Skeletal muscle tissue (tissue), 4 donors: Measurements from ENCODE around the gene MPDU1. TPM values are rescaled to one million over a fixed set of nuclear protein-coding genes. Genes with fewer than 3 reads are reported as not detected.
"Not testable (repeated sequence)": the region's sequence is repeated elsewhere in the genome, so short reads cannot be mapped to it uniquely, and the experiment has no call there.

ENCODE experiments used
- H3K27ac ChIP-seq: one replicate; pipeline ENCODE4 v1.7.0; 2013; ENCODE audit warnings: mild to moderate bottlenecking, low read depth, low read length, inconsistent platforms
- H3K27me3 ChIP-seq, 3 donors: one replicate each; pipeline ENCODE4 v1.7.0; 2013; ENCODE audit warnings: low read length in 3 of 3; ENCODE audit not compliant: control insufficient read depth in 3 of 3, insufficient read depth in 3 of 3
- H3K36me3 ChIP-seq, 3 donors: one replicate each; pipeline ENCODE4 v1.7.0; 2013; ENCODE audit warnings: low read length in 3 of 3; ENCODE audit not compliant: control insufficient read depth in 3 of 3, insufficient read depth in 3 of 3
- H3K4me1 ChIP-seq, 3 donors: one replicate each; pipeline ENCODE4 v1.7.0; 2013; ENCODE audit warnings: low read length in 3 of 3, mild to moderate bottlenecking in 3 of 3; ENCODE audit not compliant: control insufficient read depth in 3 of 3, insufficient read depth in 3 of 3
- H3K4me3 ChIP-seq, 3 donors: one replicate each; pipeline ENCODE4 v1.7.0; 2013; ENCODE audit warnings: low read length in 3 of 3
- H3K9ac ChIP-seq, 3 donors: one replicate each; pipeline ENCODE4 v1.7.0; 2013; ENCODE audit warnings: low read length in 3 of 3, mild to moderate bottlenecking in 3 of 3, moderate library complexity in 2 of 3, low read depth in 1 of 3
- H3K9me3 ChIP-seq, 3 donors: one replicate each; pipeline ENCODE4 v1.7.0; 2013; ENCODE audit warnings: low read length in 3 of 3; ENCODE audit not compliant: control insufficient read depth in 3 of 3
- total RNA-seq: library from RNA; depleted of rRNA; stranded (reverse); fragments of >200 nt; gene quantifications from one replicate; pipeline ENCODE4 v1.2.3, GENCODE V29; 2014
- donor health status: Osteomylitis.

Gene MPDU1
- total RNA-seq, 1 donor from 2014 or later, result 26.1 TPM

DNA sequence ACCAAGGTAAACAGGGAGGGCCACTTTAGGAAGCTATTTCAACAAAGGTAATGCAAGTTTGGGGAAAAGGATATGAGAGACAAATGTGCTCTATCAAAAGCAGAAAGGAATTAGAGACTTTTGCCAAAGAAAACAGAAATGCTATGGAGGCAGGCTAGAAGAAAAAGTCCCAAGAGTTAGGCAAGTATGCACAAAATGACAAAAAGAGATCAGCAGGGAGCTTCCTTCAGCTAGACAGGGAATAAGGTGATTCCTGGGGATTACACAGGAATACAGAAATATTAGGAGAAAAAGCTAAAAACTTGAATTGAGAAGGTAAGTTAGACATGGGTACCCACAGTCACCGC lies 28.6 kb downstream of the MPDU1 start:
- H3K9ac ChIP-seq, result no peak overlapping the region
- peaks cover 0 to 5% (median 2%) of the 10 kb centered on the region in 3 donors for H3K36me3 ChIP-seq
- no peak overlapping the region for H3K4me3 ChIP-seq
- no peaks in the 10 kb centered on the region for H3K27me3 ChIP-seq
- peak overlapping the region; percentile 6 for H3K27ac ChIP-seq
- H3K4me1 ChIP-seq, result peaks cover 24 to 29% (median 27%) of the 10 kb centered on the region in 3 donors
- H3K9me3 ChIP-seq, result no peaks in the 10 kb centered on the region

- Histone ChIP-seq H3K27me3 (no peaks in the 10 kb centered on the region), H3K9me3 (no peaks in the 10 kb centered on the region), H3K4me3 (peak overlapping the region; percentile 80 to 90 (median 87)), H3K36me3 (peaks cover 0 to 2% (median 0%) of the 10 kb centered on the region in 3 donors), H3K4me1 (peaks cover 24 to 29% (median 27%) of the 10 kb centered on the region in 3 donors), H3K27ac (peak overlapping the region; percentile 82), H3K9ac (peak overlapping the region; percentile 79 to 93 (median 92))
Measured at GRCh38 chr17:7613769-7614424, 30.2 kb downstream of the MPDU1 start.

GRCh38 chr17:7614425-7615264 lies 31.0 kb downstream of the MPDU1 start, which contains the start of gene FXR2:
FXR2 (minus strand) TSS chr17:7614897; CDS start chr17:7614532, 365 bp downstream.
- Histone ChIP-seq H3K36me3 (peaks cover 0 to 2% (median 0%) of the 10 kb centered on the region in 3 donors), H3K27me3 (no peaks in the 10 kb centered on the region), H3K9me3 (no peaks in the 10 kb centered on the region), H3K4me1 (peaks cover 24 to 27% (median 25%) of the 10 kb centered on the region in 3 donors), H3K4me3 (peak within 1 kb of the TSS; percentile 80 to 90 (median 87)), H3K27ac (peak within 1 kb of the TSS; percentile 82), H3K9ac (peak within 1 kb of the TSS; percentile 79 to 93 (median 92))

- Histone ChIP-seq H3K27me3 (no peaks in the 10 kb centered on the region), H3K36me3 (peaks cover 0 to 2% (median 0%) of the 10 kb centered on the region in 3 donors), H3K27ac (peak overlapping the region; percentile 82), H3K9me3 (no peaks in the 10 kb centered on the region), H3K9ac (peak overlapping the region; percentile 64 to 75 (median 65)), H3K4me3 (peak overlapping the region; percentile 76 to 80 (median 76)), H3K4me1 (peaks cover 24 to 27% (median 25%) of the 10 kb centered on the region in 3 donors)
Measured at GRCh38 chr17:7615265-7615747, 31.7 kb downstream of the MPDU1 start.

GRCh38 chr17:7618608-7619007 lies 35.0 kb downstream of the MPDU1 start:
- Histone ChIP-seq H3K27ac (no peak overlapping the region), H3K36me3 (no peaks in the 10 kb centered on the region), H3K9ac (no peak overlapping the region), H3K4me1 (peaks cover 5 to 6% (median 6%) of the 10 kb centered on the region in 3 donors), H3K27me3 (no peaks in the 10 kb centered on the region), H3K9me3 (no peaks in the 10 kb centered on the region), H3K4me3 (no peak overlapping the region)

GRCh38 chr17:7620835-7621234 lies 37.2 kb downstream of the MPDU1 start:
- H3K9ac ChIP-seq, result no peak overlapping the region
- no peaks in the 10 kb centered on the region for H3K27me3 ChIP-seq
- no peaks in the 10 kb centered on the region for H3K9me3 ChIP-seq
- no peaks in the 10 kb centered on the region for H3K4me1 ChIP-seq
- no peak overlapping the region for H3K27ac ChIP-seq
- H3K4me3 ChIP-seq, result no peak overlapping the region
- peaks cover 0 to under 1% (median under 1%) of the 10 kb centered on the region in 3 donors for H3K36me3 ChIP-seq

DNA sequence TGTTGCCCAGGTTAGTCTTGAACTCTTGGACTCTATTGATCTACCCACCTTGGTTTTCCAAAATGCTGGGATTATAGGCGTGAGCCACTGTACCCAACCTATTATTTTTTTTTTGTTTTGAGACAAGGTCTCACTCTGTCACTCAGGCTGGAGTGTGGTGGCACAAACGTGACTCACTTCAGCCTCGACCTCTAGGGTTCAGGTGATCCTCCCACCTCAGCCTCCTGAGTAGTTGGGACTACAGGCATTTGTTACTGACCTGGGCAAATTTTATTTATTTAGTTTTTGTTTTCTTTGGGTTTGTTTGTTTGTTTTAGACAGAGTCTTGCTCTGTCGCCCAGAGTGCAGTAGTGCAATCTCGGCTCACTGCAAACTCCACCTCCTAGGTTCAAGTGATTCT lies 40.0 kb downstream of the MPDU1 start:
- Histone ChIP-seq H3K27me3 (no peaks in the 10 kb centered on the region), H3K9me3 (no peaks in the 10 kb centered on the region), H3K36me3 (peaks cover 4 to 5% (median 5%) of the 10 kb centered on the region in 3 donors), H3K27ac (no peak overlapping the region), H3K4me1 (peaks cover 9 to 11% (median 11%) of the 10 kb centered on the region in 3 donors), H3K9ac (no peak overlapping the region), H3K4me3 (no peak overlapping the region)

DNA sequence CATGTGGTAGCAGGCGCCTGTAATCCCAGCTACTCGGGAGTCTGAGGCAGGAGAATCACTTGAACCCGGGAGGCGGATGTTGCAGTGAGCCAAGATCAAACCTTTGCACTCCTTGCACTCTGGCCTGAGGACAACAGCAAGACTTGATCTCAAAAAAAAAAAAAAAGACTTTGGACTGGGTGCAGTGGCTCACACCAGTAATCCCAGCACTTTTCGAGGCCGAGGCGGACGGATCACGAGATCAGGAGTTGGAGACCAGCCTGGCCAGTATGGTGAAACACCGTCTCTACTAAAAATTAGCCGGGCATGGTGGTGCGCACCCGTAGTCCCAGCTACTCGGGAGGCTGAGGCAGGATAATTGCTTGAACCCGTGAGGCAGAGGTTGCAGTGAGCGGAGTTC lies 42.1 kb downstream of the MPDU1 start:
- peaks cover 9 to 11% (median 11%) of the 10 kb centered on the region in 3 donors for H3K4me1 ChIP-seq
- H3K36me3 ChIP-seq, H3K4me3 ChIP-seq, H3K9me3 ChIP-seq, H3K27ac ChIP-seq, H3K27me3 ChIP-seq, H3K9ac ChIP-seq: not testable (repeated sequence)

- H3K9ac ChIP-seq, result peak overlapping the region; percentile 92 to 95 (median 95)
Measured at GRCh38 chr17:7626307-7626706, 42.7 kb downstream of the MPDU1 start.

GRCh38 chr17:7626956-7627249 lies 43.3 kb downstream of the MPDU1 start:
- peaks cover 4 to 5% (median 5%) of the 10 kb centered on the region in 3 donors for H3K36me3 ChIP-seq
- H3K9me3 ChIP-seq, result no peaks in the 10 kb centered on the region
- peaks cover 9 to 13% (median 11%) of the 10 kb centered on the region in 3 donors for H3K4me1 ChIP-seq
- H3K27ac ChIP-seq, result peak overlapping the region; percentile 97
- H3K4me3 ChIP-seq, result peak overlapping the region; percentile 74 to 91 (median 91)
- H3K9ac ChIP-seq, result peak overlapping the region; percentile 92 to 95 (median 95)
- H3K27me3 ChIP-seq, result no peaks in the 10 kb centered on the region

More at GRCh38 chr17:7626307-7626706, 42.7 kb downstream of the MPDU1 start:
- Histone ChIP-seq H3K27me3 (no peaks in the 10 kb centered on the region), H3K4me1 (peaks cover 9 to 11% (median 11%) of the 10 kb centered on the region in 3 donors), H3K9me3 (no peaks in the 10 kb centered on the region), H3K4me3 (peak overlapping the region; percentile 14 to 91 (median 74)), H3K27ac (peak overlapping the region; percentile 97), H3K36me3 (peaks cover 4 to 5% (median 5%) of the 10 kb centered on the region in 3 donors)
